GM18519 (cell line): Measurements from ENCODE around the gene ZGLP1.
"Not testable (repeated sequence)": the region's sequence is repeated elsewhere in the genome, so short reads cannot be mapped to it uniquely, and the experiment has no call there.

Experiments used
- ATAC-seq: cut with Tn5 transposase; IDR thresholded peaks from one replicate; pipeline ENCODE4 v1.9.1; 2021; ENCODE audit warnings: mild to moderate bottlenecking, moderate library complexity; ENCODE audit not compliant: unreplicated experiment, low FRiP score

The ZGLP1 gene

DNA sequence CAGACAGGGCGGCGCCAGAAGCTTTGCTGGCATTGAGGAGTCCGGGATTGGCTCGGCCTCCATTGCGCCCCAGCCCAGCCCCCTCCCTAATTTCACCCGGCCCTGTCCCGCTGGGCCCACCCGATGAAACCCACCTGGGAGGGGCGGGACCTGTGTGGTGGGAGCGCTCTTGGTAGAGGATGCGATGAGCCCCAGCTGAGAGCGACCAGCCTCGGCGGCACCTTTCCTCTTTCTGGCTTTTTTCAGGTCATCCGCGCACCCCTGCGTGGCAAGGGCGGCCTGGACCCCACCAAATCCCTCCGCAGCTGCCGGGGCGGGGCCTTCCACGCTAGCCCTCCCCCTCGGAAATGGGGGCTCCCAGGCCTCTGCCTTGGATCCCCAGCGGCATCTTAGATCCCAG is at the start of gene ZGLP1:
TSS of gene ZGLP1 (minus strand) at position 393 of the 400 bp plus-strand sequence.
- ATAC-seq: no peak

DNA sequence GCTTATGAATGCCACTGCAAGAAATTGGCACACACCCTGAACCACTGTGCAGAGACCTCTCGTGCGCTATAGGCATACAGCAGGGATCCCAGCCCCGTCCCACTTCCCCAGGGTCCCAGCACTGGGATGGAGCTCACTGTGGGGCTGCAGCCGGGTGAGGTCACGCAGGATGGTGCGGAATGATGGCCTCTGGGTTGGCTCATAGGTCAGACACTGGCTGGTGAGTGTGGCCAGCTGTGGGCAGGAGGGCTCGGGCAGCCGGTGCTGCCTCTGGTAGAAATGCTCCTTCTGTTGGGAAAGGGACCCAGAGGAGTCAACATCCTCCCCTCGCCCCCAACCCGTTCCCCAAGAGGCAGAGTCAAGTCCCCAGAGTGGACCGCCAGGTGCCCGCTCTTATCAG is 46.8 kb upstream of the ZGLP1 start:
- ATAC-seq: no peak

GRCh38 chr19:10353793-10354391 is 44.3 kb upstream of the ZGLP1 start:
- ATAC-seq: no peak

GRCh38 chr19:10352764-10353671 is 43.4 kb upstream of the ZGLP1 start:
- ATAC-seq: no peak

- no peak for ATAC-seq
Measured at GRCh38 chr19:10346509-10346908, 36.9 kb upstream of the ZGLP1 start.

GRCh38 chr19:10344780-10345179 is 35.2 kb upstream of the ZGLP1 start:
- ATAC-seq: no peak

GRCh38 chr19:10343495-10343894 is 33.9 kb upstream of the ZGLP1 start:
- ATAC-seq: no peak

- ATAC-seq: no peak
Measured at GRCh38 chr19:10339977-10340376, 30.4 kb upstream of the ZGLP1 start.

DNA sequence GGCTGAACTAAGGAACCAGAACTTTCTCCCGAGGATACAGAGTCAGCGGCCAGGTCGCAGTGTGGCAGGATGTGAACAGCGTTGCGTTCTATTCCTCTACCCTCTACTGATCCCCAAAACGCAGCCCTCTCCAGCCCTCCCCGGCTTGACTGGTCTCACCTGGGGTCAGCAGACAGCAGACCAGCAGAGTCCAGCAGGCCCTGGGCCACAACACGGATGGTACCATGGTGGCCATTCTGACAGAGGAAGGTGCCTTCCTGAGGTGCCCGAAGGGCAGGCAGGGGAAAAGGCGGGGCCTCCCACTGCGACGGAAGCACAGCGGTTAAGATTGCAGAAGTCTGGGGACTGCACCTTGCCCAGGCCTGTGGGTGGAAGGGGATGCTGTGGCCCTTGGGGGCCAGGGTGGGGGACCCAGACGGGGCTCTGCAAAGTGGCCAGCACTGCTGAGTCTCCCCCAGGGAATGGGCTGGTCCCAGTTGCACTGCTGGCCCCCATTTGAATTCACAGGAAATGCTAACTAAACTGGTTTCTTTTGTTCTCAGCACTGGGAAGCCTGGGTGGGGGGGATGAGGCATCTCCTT is 29.9 kb upstream of the ZGLP1 start, which contains the start of gene ICAM3:
TSS of gene ICAM3 (minus strand) at position 245 of the 581 bp plus-strand sequence. CDS start at position 235, 10 bp downstream.
- ATAC-seq: no peak

DNA sequence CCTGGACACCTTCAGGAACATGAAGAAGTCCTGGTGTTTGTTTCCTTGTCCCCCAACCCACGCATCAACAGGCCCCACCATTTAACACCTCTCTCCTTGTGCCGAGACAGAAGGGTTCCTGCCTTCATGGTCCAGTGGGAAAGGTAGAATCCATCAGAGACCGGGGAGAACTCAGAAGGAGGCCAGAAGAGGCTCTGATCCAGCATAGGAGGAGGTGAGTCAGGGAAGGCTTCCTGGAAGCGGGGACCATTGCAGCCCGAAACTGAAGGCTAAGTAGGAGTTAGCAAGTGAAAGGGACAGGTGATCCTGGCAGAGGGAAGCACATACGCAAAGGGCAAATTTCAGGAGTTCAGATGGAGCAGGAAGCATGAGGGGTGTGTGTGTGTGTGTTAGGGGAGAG is 29.3 kb upstream of the ZGLP1 start:
- ATAC-seq: no peak

- ATAC-seq: not testable (repeated sequence)
Measured at GRCh38 chr19:10336725-10337124, 27.1 kb upstream of the ZGLP1 start.

GRCh38 chr19:10335352-10335985 is 25.9 kb upstream of the ZGLP1 start:
- ATAC-seq: no peak

DNA sequence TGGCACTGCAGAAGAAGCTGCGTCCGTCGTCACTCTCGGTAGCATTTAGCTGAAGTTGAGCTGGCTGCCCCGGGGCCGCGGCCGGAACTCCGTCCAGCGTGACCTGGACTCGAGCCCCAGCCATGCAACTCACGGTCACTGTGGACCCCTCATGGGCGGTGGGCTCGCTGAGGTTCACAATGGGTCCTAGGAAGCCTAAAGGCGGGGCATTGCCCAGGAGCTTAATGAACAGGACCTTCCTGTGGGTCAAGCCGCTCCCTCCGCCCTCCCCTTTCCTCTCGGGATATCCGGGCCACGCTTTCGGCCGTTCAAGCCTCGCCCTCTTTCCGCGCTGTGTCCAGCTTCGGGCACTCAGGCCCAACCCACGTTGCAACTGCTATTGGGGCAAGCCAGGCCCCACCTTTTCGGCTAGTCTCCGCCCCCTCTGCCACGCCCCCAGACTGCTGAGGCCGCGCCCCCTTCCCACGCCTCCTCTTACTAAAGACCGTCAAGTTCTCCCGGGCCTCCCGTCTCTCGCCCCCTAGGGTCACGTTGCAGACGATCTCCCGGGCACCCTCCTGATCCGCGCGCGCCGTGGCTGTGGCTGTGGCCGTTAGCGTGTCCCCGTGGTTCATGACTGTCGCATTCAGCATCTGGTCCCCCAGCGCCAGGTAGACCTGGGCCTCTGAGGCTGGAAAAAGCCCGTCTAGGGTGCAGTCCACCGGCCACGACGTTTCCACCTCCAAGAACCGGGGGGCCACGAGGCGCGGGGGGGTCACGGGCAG is 25.2 kb upstream of the ZGLP1 start:
- ATAC-seq: no peak

GRCh38 chr19:10333758-10334587 is 24.4 kb upstream of the ZGLP1 start:
- peak; percentile 13 for ATAC-seq

DNA sequence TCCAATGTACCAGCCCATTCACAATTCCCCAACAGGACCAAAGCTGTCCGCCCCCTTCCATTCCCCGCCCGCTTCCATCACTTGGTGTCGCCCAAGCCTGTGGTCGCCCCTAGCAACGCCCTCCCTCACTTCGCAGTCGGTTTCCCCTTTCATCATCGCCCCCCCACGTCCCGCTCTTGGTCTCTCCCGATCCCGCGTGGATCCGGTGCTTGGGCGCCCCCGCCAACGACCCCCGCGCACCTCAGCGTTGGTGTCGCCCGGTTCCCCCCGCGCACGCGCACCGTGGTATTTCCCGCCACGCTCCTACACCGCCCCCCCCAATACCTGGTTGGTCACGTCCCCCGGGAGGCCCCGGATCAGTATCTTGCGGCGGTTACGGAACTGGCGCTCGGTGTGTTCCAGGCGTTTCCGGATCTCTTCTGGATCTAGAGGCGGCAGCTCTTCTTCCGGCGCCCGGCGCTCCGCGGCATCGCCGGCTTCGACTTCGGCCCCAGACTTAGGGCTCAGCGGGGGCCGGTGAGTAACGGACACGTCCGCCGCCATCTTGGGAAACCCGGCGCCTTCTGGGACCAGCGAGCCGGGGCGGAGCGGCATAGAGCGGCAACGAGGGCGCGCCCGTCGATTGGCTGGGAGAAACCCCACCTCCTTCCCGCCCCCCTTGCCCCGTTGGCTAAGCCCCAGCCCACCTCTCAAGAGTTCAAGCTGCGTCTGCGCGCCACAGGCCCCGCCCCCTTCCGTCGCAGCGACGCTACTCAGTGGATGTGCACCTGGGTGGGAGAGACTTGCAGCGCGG is 23.5 kb upstream of the ZGLP1 start, which contains the start of gene RAVER1:
TSS of gene RAVER1 (minus strand) at position 565 of the 793 bp plus-strand sequence. CDS start at position 543, 22 bp downstream.
- ATAC-seq: peak; percentile 67

- no peak for ATAC-seq
Measured at GRCh38 chr19:10332158-10332964, 22.7 kb upstream of the ZGLP1 start.

GRCh38 chr19:10329555-10329954 is 19.9 kb upstream of the ZGLP1 start:
- no peak for ATAC-seq
